Upper lobe of left lung (tissue), 6 donors: Measurements from ENCODE around the gene TBXA2R. TPM values are rescaled to one million over a fixed set of nuclear protein-coding genes. Genes with fewer than 3 reads are reported as not detected.

Source experiments
- ATAC-seq, 2 donors: fragments of 200-7000 bp; cut with Tn5 transposase; one replicate each; pipeline ENCODE4 v1.9.1; 2022; ENCODE audit warnings: mild to moderate bottlenecking in 2 of 2, moderate library complexity in 2 of 2; ENCODE audit not compliant: low FRiP score in 2 of 2
- DNase-seq, 2 donors: peaks; one replicate each; pipeline ENCODE4 v3.0.0-alpha.2; 2019 to 2020
- H3K27ac ChIP-seq, 4 donors: fragments of 200-600 bp; sonication (generic); one replicate each; pipeline ENCODE4 v1.5.1; 2016 to 2019
- H3K27me3 ChIP-seq, 4 donors: fragments of 200-600 bp; sonication (generic); one replicate each; pipeline ENCODE4 v1.5.1; 2017 to 2019
- H3K36me3 ChIP-seq, 4 donors: fragments of 200-600 bp; sonication (generic); one replicate each; pipeline ENCODE4 v1.5.1; 2016 to 2019
- H3K4me1 ChIP-seq, 4 donors: fragments of 200-600 bp; sonication (generic); one replicate each; pipeline ENCODE4 v1.5.1; 2018 to 2019
- H3K4me3 ChIP-seq, 4 donors: fragments of 200-600 bp; sonication (generic); one replicate each; pipeline ENCODE4 v1.5.1; 2017 to 2019; ENCODE audit warnings: mild to moderate bottlenecking in 2 of 4, moderate library complexity in 1 of 4
- H3K9me3 ChIP-seq, 4 donors: fragments of 200-600 bp; sonication (generic); one replicate each; pipeline ENCODE4 v1.5.1; 2018 to 2019
- EP300 ChIP-seq, 4 donors: sonication (generic); formaldehyde crosslinking; IDR thresholded peaks; one replicate each; pipeline ENCODE4 v1.5.1; 2017; ENCODE audit warnings: antibody characterized with exemption in 4 of 4, control low read depth in 2 of 4
- POLR2A ChIP-seq, 4 donors: fragments of 450-650 bp; IDR thresholded peaks; one replicate each; pipeline ENCODE4 v1.5.1; 2016 to 2017; ENCODE audit warnings: antibody characterized with exemption in 4 of 4, mild to moderate bottlenecking in 2 of 4
- POLR2AphosphoS5 ChIP-seq, 2 donors: sonication (generic); formaldehyde crosslinking; IDR thresholded peaks; one replicate each; pipeline ENCODE4 v1.5.1; 2017; ENCODE audit warnings: antibody characterized with exemption in 2 of 2
- WGBS, 2 donors: methylation state at CpG; one replicate each; pipeline ENCODE4 v1.1.5; 2017 to 2018; 5-methylcytosine and 5-hydroxymethylcytosine counted together
- total RNA-seq, 6 donors: library from RNA; depleted of rRNA in 4 of 6; stranded (reverse); fragments of >200 nt in 4 of 6; gene quantifications; one replicate each; pipeline versions ENCODE4 v1.1.0 to v1.2.1, GENCODE V29; 2016 to 2021
- TF ChIP-seq, protein P1 (sequence below), 6 experiments: fragments of 450-650 bp in 4 of 6; fragments of 200-600 bp in 2 of 6; sonication (generic) in 2 of 6; IDR thresholded peaks; one replicate each; pipeline ENCODE4 v1.5.1; 2016 to 2019; ENCODE audit warnings: antibody characterized with exemption in 6 of 6
- donor health status: DM: no; HTN: no; CAD: no; lungs with moderate emphysema.
- donor health status: DM: no; HTN: yes; CAD: no; lungs with severe emphysema.

Gene TBXA2R
- total RNA-seq, 6 donors from 2014 or later: 0.49 to 7.0 (median 2.6) TPM

- TF ChIP-seq POLR2A (IDR thresholded peaks at IDR 0.05): no peak
- TF ChIP-seq, protein P1, sequence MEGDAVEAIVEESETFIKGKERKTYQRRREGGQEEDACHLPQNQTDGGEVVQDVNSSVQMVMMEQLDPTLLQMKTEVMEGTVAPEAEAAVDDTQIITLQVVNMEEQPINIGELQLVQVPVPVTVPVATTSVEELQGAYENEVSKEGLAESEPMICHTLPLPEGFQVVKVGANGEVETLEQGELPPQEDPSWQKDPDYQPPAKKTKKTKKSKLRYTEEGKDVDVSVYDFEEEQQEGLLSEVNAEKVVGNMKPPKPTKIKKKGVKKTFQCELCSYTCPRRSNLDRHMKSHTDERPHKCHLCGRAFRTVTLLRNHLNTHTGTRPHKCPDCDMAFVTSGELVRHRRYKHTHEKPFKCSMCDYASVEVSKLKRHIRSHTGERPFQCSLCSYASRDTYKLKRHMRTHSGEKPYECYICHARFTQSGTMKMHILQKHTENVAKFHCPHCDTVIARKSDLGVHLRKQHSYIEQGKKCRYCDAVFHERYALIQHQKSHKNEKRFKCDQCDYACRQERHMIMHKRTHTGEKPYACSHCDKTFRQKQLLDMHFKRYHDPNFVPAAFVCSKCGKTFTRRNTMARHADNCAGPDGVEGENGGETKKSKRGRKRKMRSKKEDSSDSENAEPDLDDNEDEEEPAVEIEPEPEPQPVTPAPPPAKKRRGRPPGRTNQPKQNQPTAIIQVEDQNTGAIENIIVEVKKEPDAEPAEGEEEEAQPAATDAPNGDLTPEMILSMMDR (IDR thresholded peaks at IDR 0.05): no peak
- TF ChIP-seq POLR2AphosphoS5 (IDR thresholded peaks at IDR 0.05): no peak
- TF ChIP-seq EP300 (IDR thresholded peaks at IDR 0.05): no peak
- peak overlapping the region; percentile 51 to 88 (median 86) for H3K27ac ChIP-seq
- H3K9me3 ChIP-seq: no peaks in the 10 kb centered on the region
- 66% methylated on average over 19 to 21 of the region's 21 CpGs for WGBS, 2 donors
- H3K36me3 ChIP-seq: peaks cover 0 to 3% (median 0%) of the 10 kb centered on the region in 4 donors
- peaks cover 21 to 48% (median 39%) of the 10 kb centered on the region in 4 donors for H3K4me1 ChIP-seq
- H3K27me3 ChIP-seq: no peaks in the 10 kb centered on the region
- no peak for ATAC-seq
- DNase-seq: no peak
- H3K4me3 ChIP-seq: no peak overlapping the region
Measured at GRCh38 chr19:3554254-3555083, 52.2 kb downstream of the TBXA2R start.

DNA sequence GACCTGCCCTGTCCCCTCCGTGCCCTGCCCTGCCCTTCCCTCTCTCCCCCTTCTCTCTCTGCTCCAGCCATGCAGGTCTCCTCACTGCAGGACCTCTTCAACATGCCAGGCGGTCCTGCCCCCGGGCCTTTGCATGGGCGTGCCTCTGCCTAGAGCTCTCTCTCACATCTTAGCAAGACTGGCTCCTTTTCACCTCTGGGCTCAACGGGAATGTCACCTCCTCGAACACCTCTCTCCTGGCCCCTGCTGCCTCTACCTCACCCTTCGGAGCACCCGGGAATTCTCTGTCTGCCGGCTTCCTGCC, 54.9 kb downstream of the TBXA2R start:
- 82 to 84% methylated on average over 9 of the region's 9 CpGs for WGBS, 2 donors
- H3K4me1 ChIP-seq: peaks cover 21 to 64% (median 33%) of the 10 kb centered on the region in 4 donors
- no peak overlapping the region for H3K4me3 ChIP-seq
- H3K9me3 ChIP-seq: no peaks in the 10 kb centered on the region
- ATAC-seq (no peak), DNase-seq (no peak)
- TF ChIP-seq POLR2A (IDR thresholded peaks at IDR 0.05): no peak
- TF ChIP-seq POLR2AphosphoS5 (IDR thresholded peaks at IDR 0.05): no peak
- no peaks in the 10 kb centered on the region for H3K27me3 ChIP-seq
- H3K27ac ChIP-seq: no peak overlapping the region
- H3K36me3 ChIP-seq: peaks cover 0 to 15% (median 8%) of the 10 kb centered on the region in 4 donors

DNA sequence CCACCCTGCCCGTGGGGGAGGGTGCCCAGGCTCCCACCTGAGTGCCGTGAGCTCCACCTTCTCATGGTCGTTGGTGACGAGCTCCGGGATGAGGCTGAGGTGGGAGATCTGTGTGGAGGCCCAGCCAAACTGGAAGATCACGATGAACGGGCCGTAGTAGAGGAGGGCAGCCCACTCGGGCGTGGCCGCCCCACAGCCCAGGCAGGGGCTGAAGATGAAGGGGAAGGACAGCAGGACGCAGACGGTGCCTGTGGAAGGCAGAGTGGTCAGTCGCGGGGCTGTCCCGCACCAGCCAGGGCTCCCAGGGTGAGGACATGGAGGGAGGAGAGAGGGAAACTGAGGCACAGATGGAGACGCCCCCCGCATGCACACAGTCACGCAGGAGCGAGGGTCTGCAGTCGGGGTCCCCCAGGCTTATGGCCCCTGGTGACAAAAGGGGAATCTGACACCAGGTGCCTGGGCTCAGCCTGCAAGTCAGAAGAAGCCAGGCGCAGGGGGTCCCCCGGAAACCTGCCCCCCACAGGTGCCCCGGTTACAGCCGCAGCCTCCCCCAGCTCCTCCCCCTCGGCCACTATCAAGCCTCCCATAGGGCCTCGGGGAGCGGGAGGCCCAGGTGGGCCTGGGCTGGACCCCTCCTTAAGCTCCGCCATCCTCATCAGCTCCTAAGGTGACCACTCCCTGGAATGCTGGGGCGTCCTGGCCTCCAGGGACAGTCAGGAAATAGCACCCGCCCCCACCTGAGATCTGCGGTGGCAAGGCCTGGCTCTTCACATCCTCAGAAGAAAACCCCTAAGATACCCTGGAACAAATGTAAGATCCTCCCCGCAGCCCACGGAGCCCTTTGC, 55.5 kb downstream of the TBXA2R start:
- H3K9me3 ChIP-seq: no peaks in the 10 kb centered on the region
- ATAC-seq: no peak
- H3K4me1 ChIP-seq: peaks cover 19 to 58% (median 28%) of the 10 kb centered on the region in 4 donors
- WGBS, 2 donors: 90 to 93% methylated on average over 29 to 30 of the region's 34 CpGs
- peaks cover 0 to 20% (median 11%) of the 10 kb centered on the region in 4 donors for H3K36me3 ChIP-seq
- no peak overlapping the region for H3K27ac ChIP-seq
- H3K27me3 ChIP-seq: no peaks in the 10 kb centered on the region
- DNase-seq: no peak
- H3K4me3 ChIP-seq: no peak overlapping the region
- TF ChIP-seq POLR2AphosphoS5 (IDR thresholded peaks at IDR 0.05) (no peak), POLR2A (IDR thresholded peaks at IDR 0.05) (no peak), EP300 (IDR thresholded peaks at IDR 0.05) (no peak)
- TF ChIP-seq, protein P1 (IDR thresholded peaks at IDR 0.05): no peak

DNA sequence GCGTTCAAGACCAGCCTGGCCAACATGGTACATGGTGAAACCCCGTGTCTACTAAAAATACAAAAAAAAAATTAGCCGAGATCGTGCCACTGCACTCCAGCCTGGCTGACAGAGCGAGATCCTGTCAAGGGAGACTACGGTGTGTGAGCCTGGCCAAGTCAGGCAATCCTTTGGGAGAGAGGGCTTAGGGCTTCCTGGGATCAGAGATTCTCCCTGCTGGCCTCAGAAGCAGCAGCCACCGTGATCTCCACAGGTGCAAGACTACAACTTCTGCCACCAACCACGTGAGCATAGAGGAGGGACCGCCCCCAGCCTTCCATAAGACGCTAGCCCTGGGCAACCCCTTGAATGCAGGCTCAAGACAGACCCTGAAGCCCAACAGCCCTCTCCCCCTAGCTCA, 56.9 kb downstream of the TBXA2R start:
- peaks cover 9 to 49% (median 14%) of the 10 kb centered on the region in 4 donors for H3K4me1 ChIP-seq
- no peak overlapping the region for H3K4me3 ChIP-seq
- no peak for ATAC-seq
- H3K27me3 ChIP-seq: no peaks in the 10 kb centered on the region
- 86 to 94% methylated on average over 6 to 10 of the region's 10 CpGs for WGBS, 2 donors
- no peak overlapping the region for H3K27ac ChIP-seq
- TF ChIP-seq, protein P1 (IDR thresholded peaks at IDR 0.05): no peak
- TF ChIP-seq EP300 (IDR thresholded peaks at IDR 0.05): no peak
- no peak for TF ChIP-seq POLR2AphosphoS5 (IDR thresholded peaks at IDR 0.05)
- no peak for TF ChIP-seq POLR2A (IDR thresholded peaks at IDR 0.05)
- H3K36me3 ChIP-seq: peaks cover 0 to 26% (median 19%) of the 10 kb centered on the region in 4 donors
- no peaks in the 10 kb centered on the region for H3K9me3 ChIP-seq
- DNase-seq: no peak

DNA sequence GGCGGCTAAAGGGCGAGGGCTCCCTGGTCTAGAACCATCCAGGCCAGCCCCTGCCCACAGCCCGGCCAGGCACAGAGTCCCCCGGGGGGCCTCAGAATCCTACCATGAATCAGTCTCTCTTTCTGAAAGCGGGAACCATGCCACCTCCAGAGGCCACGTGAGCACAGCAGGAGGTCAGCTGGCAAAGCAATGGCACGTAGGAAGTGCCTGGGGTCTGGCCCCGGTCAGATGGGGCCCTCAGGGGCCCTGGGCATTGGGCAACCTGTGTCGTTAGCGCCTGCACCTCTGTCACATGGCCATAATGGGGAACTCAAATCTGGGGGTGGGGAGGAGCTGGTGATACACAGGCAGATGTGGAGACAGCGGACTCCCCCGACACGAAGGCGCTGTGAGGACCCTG, 58.1 kb downstream of the TBXA2R start:
- TF ChIP-seq, protein P1 (IDR thresholded peaks at IDR 0.05): no peak
- no peak for TF ChIP-seq POLR2A (IDR thresholded peaks at IDR 0.05)
- no peak for TF ChIP-seq EP300 (IDR thresholded peaks at IDR 0.05)
- TF ChIP-seq POLR2AphosphoS5 (IDR thresholded peaks at IDR 0.05): no peak
- peak; percentile 63 to 65 for DNase-seq
- 80 to 86% methylated on average over 9 to 11 of the region's 14 CpGs for WGBS, 2 donors
- peaks cover under 1 to 37% (median 3%) of the 10 kb centered on the region in 4 donors for H3K4me1 ChIP-seq
- H3K9me3 ChIP-seq: no peaks in the 10 kb centered on the region
- no peak overlapping the region for H3K4me3 ChIP-seq
- H3K27ac ChIP-seq: peak overlapping the region in 2 of 4 donors; percentile 15 to 47
- ATAC-seq: no peak
- peaks cover 0 to 38% (median 27%) of the 10 kb centered on the region in 4 donors for H3K36me3 ChIP-seq
- no peaks in the 10 kb centered on the region for H3K27me3 ChIP-seq
